Measurements from ENCODE around the gene NEDD4L. TPM values are rescaled to one million over a fixed set of nuclear protein-coding genes. Genes with fewer than 3 reads are reported as not detected.

Gene NEDD4L
- total RNA-seq, 1 experiment from 2014 or later = 57.4 TPM

DNA sequence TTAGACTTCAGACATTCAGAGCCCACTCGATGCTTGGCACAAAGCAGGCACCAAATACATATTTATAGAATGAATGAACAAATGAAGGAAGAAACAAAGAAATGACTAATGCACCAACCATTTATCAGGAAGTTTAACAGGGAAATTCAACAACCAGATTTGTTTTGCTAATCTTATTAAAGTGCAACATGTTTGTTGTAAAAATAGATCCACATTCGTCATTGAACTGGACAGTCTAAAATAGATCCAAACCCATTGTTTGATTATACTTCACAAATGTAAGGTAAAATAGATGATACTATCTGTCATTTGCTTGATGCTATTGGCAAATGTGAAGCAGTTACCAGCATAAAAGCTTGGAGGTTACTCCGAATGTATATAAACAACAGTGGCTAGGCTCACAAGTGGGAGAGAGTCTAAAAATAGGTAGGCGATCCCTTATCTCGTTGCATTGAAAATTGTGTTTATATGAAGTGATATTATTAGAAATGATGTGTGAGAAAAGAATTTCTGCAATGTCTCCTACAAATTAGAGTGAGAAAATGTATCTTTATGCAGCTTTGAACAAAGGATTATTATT, 246.2 kb downstream of the NEDD4L start:
- no TSS peak for BruUV-seq (replicated peaks)
- no peak for DNase-seq
- intact Hi-C loops (cut with micrococcal nuclease; ENCODE audit: unreplicated experiment) = no loop called here
- H3K27me3 ChIP-seq (ENCODE audit: insufficient read depth, low read depth) = no peaks in the 10 kb centered on the region
- CTCF ChIA-PET = no interaction called here
- H3K4me3 ChIP-seq = no peak overlapping the region
- TF ChIP-seq, protein P1, sequence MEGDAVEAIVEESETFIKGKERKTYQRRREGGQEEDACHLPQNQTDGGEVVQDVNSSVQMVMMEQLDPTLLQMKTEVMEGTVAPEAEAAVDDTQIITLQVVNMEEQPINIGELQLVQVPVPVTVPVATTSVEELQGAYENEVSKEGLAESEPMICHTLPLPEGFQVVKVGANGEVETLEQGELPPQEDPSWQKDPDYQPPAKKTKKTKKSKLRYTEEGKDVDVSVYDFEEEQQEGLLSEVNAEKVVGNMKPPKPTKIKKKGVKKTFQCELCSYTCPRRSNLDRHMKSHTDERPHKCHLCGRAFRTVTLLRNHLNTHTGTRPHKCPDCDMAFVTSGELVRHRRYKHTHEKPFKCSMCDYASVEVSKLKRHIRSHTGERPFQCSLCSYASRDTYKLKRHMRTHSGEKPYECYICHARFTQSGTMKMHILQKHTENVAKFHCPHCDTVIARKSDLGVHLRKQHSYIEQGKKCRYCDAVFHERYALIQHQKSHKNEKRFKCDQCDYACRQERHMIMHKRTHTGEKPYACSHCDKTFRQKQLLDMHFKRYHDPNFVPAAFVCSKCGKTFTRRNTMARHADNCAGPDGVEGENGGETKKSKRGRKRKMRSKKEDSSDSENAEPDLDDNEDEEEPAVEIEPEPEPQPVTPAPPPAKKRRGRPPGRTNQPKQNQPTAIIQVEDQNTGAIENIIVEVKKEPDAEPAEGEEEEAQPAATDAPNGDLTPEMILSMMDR (conservative IDR thresholded peaks at IDR 0.05) = no peak
- TF ChIP-seq EZH2 (IDR thresholded peaks at IDR 0.05; ENCODE audit: low read depth) = no peak
- peak overlapping the region; percentile 23 for H3K27ac ChIP-seq
- H4K20me1 ChIP-seq (ENCODE audit: insufficient read depth) = peaks cover 13% of the 10 kb centered on the region; the same call in 1 of the 2 replicates
- no peaks in the 10 kb centered on the region for H3K9me3 ChIP-seq (ENCODE audit: insufficient read depth, low read depth)
- H3K4me2 ChIP-seq = 0 out of 2 replicates have a peak overlapping the region, but pooled peaks have one; percentile 26
- no peak overlapping the region for H2AFZ ChIP-seq
- POLR2A ChIA-PET (ENCODE audit: unreplicated experiment) = interaction anchor here (0.7 kb wide), 1 partner anchor 108 kb away, joined by 3 read pairs; no protein-coding TSS in a partner anchor
- H3K79me2 ChIP-seq (ENCODE audit: low read depth) = peaks cover 99% of the 10 kb centered on the region
- H3K9me2 ChIP-seq (ENCODE audit: insufficient read depth) = no peaks in the 10 kb centered on the region
- 0 out of 2 replicates have a peak, but pooled peaks cover 9% of the 10 kb centered on the region for H3K36me3 ChIP-seq (ENCODE audit: low read depth)
- H3F3A ChIP-seq (ENCODE audit: insufficient read depth, low read depth) = peaks cover 26% of the 10 kb centered on the region; the same call in 1 of the 2 replicates
- peaks cover 53% of the 10 kb centered on the region for H3K4me1 ChIP-seq (replicated peaks; ENCODE audit: insufficient read depth)

DNA sequence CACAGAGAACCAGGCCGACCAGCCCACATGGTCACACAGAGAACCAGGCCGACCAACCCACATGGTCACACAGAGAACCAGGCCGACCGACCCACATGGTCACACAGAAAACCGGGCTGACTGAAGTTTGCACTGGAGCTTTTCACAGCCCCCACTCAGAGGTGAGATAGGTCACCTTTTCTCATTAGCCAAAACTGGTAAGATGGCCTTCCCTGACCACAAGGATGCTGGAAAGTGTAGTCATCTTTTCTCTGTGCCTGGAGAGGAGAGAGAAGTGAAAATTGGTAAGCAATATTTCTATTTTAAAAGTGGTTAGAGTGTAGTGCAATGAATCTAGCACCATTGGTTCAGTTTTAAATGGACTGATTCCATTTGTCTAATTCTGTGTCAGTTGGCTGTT, 247.1 kb downstream of the NEDD4L start:
- no peak for TF ChIP-seq EZH2 (IDR thresholded peaks at IDR 0.05; ENCODE audit: low read depth)
- TF ChIP-seq, protein P1 (conservative IDR thresholded peaks at IDR 0.05) = no peak
- Histone ChIP-seq H3K79me2 (ENCODE audit: low read depth) (peaks cover 98% of the 10 kb centered on the region), H3F3A (ENCODE audit: insufficient read depth, low read depth) (peaks cover 21% of the 10 kb centered on the region; the same call in 1 of the 2 replicates), H3K4me1 (replicated peaks; ENCODE audit: insufficient read depth) (peaks cover 44% of the 10 kb centered on the region), H3K9me2 (ENCODE audit: insufficient read depth) (no peaks in the 10 kb centered on the region), H3K36me3 (ENCODE audit: low read depth) (0 out of 2 replicates have a peak, but pooled peaks cover 9% of the 10 kb centered on the region), H3K4me2 (no peak overlapping the region), H4K20me1 (ENCODE audit: insufficient read depth) (peaks cover 10% of the 10 kb centered on the region; the same call in 1 of the 2 replicates), H3K9me3 (ENCODE audit: insufficient read depth, low read depth) (no peaks in the 10 kb centered on the region), H2AFZ (no peak overlapping the region), H3K4me3 (no peak overlapping the region), H3K27ac (no peak overlapping the region), H3K27me3 (ENCODE audit: insufficient read depth, low read depth) (no peaks in the 10 kb centered on the region)
- ChIA-PET CTCF (no interaction called here), POLR2A (ENCODE audit: unreplicated experiment) (interaction anchor here (0.7 kb wide), 1 partner anchor 109 kb away, joined by 3 read pairs; no protein-coding TSS in a partner anchor)
- BruUV-seq (replicated peaks) = no TSS peak
- intact Hi-C loops (cut with micrococcal nuclease; ENCODE audit: unreplicated experiment) = no loop called here
- DNase-seq = no peak

DNA sequence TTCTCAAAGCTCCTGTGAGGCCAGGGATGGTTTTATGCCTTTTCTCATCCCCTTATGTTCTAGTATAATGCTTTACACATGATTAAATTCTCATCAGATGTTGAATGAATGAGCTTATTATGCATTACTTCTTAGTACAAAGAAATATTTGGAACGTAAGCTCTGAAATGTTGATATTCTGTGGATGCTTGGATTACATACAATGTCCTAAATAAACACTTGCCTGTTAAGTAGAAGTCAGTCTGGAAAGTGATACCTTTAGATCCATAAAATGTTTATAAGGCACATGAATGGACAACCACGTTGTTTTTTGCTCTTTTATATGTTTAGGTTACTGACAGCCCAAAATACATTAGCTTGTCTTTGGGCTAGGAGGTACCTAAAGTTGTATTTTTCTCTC, 248.6 kb downstream of the NEDD4L start:
- Histone ChIP-seq H3K4me1 (replicated peaks; ENCODE audit: insufficient read depth) (peaks cover 30% of the 10 kb centered on the region), H3K9me2 (ENCODE audit: insufficient read depth) (no peaks in the 10 kb centered on the region), H3K79me2 (ENCODE audit: low read depth) (peaks cover 98% of the 10 kb centered on the region), H3K4me3 (no peak overlapping the region), H2AFZ (no peak overlapping the region), H4K20me1 (ENCODE audit: insufficient read depth) (peaks cover 15% of the 10 kb centered on the region), H3K27me3 (ENCODE audit: insufficient read depth, low read depth) (no peaks in the 10 kb centered on the region), H3K4me2 (no peak overlapping the region), H3K9me3 (ENCODE audit: insufficient read depth, low read depth) (no peaks in the 10 kb centered on the region), H3F3A (ENCODE audit: insufficient read depth, low read depth) (peaks cover 15% of the 10 kb centered on the region; the same call in 1 of the 2 replicates), H3K36me3 (ENCODE audit: low read depth) (0 out of 2 replicates have a peak, but pooled peaks cover 4% of the 10 kb centered on the region), H3K27ac (no peak overlapping the region)
- TF ChIP-seq, protein P1 (conservative IDR thresholded peaks at IDR 0.05) = no peak
- no peak for TF ChIP-seq EZH2 (IDR thresholded peaks at IDR 0.05; ENCODE audit: low read depth)
- no TSS peak for BruUV-seq (replicated peaks)
- intact Hi-C loops (cut with micrococcal nuclease; ENCODE audit: unreplicated experiment) = no loop called here
- ChIA-PET CTCF (interaction anchor here (0.6 kb wide), 1 partner anchor 110 kb away, joined by 3 read pairs; no protein-coding TSS in a partner anchor), POLR2A (ENCODE audit: unreplicated experiment) (no interaction called here)
- DNase-seq = no peak

Measured in PC-9 (cell line).